Measurements from ENCODE around the gene SYTL5.

Gene SYTL5

DNA sequence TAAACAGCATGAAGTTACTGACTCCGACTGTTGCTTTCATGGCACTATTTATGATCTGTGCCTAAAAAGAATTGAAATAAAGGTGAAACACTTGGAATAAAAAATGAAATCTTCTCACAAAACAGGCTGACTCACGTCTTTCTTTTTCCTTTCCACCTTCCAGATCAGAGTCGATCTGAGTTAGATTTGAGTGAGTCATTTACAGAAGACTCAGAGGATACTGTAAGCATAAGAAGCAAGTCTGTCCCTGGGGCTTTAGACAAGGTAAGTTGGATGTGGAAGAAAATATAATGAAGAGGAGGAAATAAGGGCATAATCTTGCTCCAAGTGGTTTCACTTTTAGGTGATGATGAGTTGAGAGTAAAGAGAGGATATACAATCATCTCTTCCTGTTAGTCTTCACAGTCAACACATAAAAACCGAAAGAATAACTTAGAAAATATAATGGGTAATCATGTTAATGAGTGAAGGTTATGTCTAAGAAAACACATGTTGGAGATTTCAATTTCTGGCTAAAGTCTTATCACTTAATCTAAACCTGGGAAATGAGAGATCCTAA, 89.7 kb downstream of the SYTL5 start:
- peak; percentile 50 for DNase-seq (ENCODE audit: low read depth)
- TF ChIP-seq CTCF (conservative IDR thresholded peaks at IDR 0.05; ENCODE audit: control insufficient read depth, insufficient read depth, low read depth, low read length): no peak
- no peak overlapping the region for H3K4me3 ChIP-seq (ENCODE audit: control insufficient read depth, low read depth, low read length)

DNA sequence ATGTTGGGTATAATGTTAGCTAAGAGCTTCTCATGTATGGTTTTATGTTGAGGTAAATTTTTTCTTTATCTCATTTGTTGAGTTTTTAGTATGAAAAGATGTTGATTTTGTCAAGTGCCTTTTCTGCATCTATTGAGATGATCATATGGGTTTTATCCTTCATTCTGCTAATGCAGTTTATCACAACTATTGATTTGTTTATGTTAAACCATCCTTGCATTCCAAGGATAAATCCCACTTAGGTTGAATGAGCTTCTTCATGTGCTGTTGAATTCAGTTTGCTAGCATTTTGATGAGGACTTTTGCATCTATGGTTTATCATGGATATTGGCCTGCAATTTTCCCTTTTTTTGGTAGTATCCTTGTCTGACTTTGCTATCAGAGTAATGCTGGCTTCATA, 93.3 kb downstream of the SYTL5 start:
- no peak for DNase-seq (ENCODE audit: low read depth)
- no peak for TF ChIP-seq CTCF (conservative IDR thresholded peaks at IDR 0.05; ENCODE audit: control insufficient read depth, insufficient read depth, low read depth, low read length)
- H3K4me3 ChIP-seq (ENCODE audit: control insufficient read depth, low read depth, low read length): no peak overlapping the region

DNA sequence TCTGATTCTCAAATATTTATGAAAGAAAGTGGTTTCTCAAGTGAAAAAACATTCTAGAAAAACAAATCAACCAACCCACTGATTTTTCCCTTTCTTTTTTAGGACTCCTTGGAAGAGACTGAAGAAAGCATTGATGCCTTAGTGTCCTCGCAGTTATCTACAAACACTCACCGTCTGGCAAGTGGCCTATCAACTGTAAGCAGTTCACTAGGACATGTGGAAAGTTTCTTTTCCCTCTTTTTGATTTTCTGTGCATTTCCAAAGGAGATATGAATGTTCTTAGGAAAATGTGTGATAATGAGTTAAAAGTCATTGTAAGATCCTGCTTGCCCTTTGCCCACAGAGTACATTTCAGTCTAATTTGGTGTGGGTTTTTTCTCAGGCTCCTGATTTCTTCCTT, 95.9 kb downstream of the SYTL5 start:
- H3K4me3 ChIP-seq (ENCODE audit: control insufficient read depth, low read depth, low read length): no peak overlapping the region
- no peak for TF ChIP-seq CTCF (conservative IDR thresholded peaks at IDR 0.05; ENCODE audit: control insufficient read depth, insufficient read depth, low read depth, low read length)
- no peak for DNase-seq (ENCODE audit: low read depth)

- TF ChIP-seq CTCF (conservative IDR thresholded peaks at IDR 0.05; ENCODE audit: control insufficient read depth, insufficient read depth, low read depth, low read length): no peak
- H3K4me3 ChIP-seq (ENCODE audit: control insufficient read depth, low read depth, low read length): no peak overlapping the region
- DNase-seq (ENCODE audit: low read depth): no peak
Observed at GRCh38 chrX:38102875-38103274, 96.5 kb downstream of the SYTL5 start.

- DNase-seq (ENCODE audit: low read depth): no peak
- no peak for TF ChIP-seq CTCF (conservative IDR thresholded peaks at IDR 0.05; ENCODE audit: control insufficient read depth, insufficient read depth, low read depth, low read length)
Observed at GRCh38 chrX:38103857-38104812, 97.8 kb downstream of the SYTL5 start.

GRCh38 chrX:38105216-38105725, 98.9 kb downstream of the SYTL5 start:
- H3K4me3 ChIP-seq (ENCODE audit: control insufficient read depth, low read depth, low read length): no peak overlapping the region
- TF ChIP-seq CTCF (conservative IDR thresholded peaks at IDR 0.05; ENCODE audit: control insufficient read depth, insufficient read depth, low read depth, low read length): no peak
- no peak for DNase-seq (ENCODE audit: low read depth)

More at GRCh38 chrX:38103857-38104812, 97.8 kb downstream of the SYTL5 start:
- no peak overlapping the region for H3K4me3 ChIP-seq (ENCODE audit: control insufficient read depth, low read depth, low read length)
